LNCAP (cell line): ENCODE measurements around the gene TMPRSS11E.

Experiments
- TF ChIP-seq, protein P1 (sequence below): fragments of 450-650 bp; IDR thresholded peaks from 2 replicates; pipeline ENCODE4 v1.5.1; 2017; ENCODE audit warnings: mild to moderate bottlenecking

TMPRSS11E gene

GRCh38 chr4:68499021-68499420, 51.8 kb downstream of the TMPRSS11E start:
- TF ChIP-seq, protein P1, sequence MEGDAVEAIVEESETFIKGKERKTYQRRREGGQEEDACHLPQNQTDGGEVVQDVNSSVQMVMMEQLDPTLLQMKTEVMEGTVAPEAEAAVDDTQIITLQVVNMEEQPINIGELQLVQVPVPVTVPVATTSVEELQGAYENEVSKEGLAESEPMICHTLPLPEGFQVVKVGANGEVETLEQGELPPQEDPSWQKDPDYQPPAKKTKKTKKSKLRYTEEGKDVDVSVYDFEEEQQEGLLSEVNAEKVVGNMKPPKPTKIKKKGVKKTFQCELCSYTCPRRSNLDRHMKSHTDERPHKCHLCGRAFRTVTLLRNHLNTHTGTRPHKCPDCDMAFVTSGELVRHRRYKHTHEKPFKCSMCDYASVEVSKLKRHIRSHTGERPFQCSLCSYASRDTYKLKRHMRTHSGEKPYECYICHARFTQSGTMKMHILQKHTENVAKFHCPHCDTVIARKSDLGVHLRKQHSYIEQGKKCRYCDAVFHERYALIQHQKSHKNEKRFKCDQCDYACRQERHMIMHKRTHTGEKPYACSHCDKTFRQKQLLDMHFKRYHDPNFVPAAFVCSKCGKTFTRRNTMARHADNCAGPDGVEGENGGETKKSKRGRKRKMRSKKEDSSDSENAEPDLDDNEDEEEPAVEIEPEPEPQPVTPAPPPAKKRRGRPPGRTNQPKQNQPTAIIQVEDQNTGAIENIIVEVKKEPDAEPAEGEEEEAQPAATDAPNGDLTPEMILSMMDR: no peak

- TF ChIP-seq, protein P1: no peak
These were observed 71.6 kb downstream of the TMPRSS11E start for GRCh38 chr4:68518889-68519288.

- TF ChIP-seq, protein P1: no peak
These were observed 73.7 kb downstream of the TMPRSS11E start for GRCh38 chr4:68520985-68521384.

- TF ChIP-seq, protein P1: no peak
These were observed 88.7 kb downstream of the TMPRSS11E start for GRCh38 chr4:68535974-68536373.

- TF ChIP-seq, protein P1: no peak
These were observed 89.1 kb downstream of the TMPRSS11E start for GRCh38 chr4:68536375-68536774.
